A549 treated with DMSO at 1 μM for 4 hours (cell line): ENCODE measurements around the gene GID8. TPM values are rescaled to one million over a fixed set of nuclear protein-coding genes. Genes with fewer than 3 reads are reported as not detected.

Experiments used
- total RNA-seq: library from RNA; stranded (reverse); fragments of 200-300 nt; extraction: Qiagen RNA extraction; gene quantifications from 5 replicates; pipeline ENCODE4 v1.2.3, GENCODE V29; 2022; ENCODE audit warnings: low read depth

The GID8 gene
- total RNA-seq = 21.8 to 23.7 TPM (median 23.3 TPM) in 5 replicates

GRCh38 chr20:62938105-62938888 is at the start of gene GID8:
GID8 (plus strand) TSS chr20:62938147; CDS start chr20:62941503, 3,356 bp downstream.

GRCh38 chr20:62926229-62927127 is 11.5 kb upstream of the GID8 start, which contains the start of gene DIDO1:
DIDO1 (minus strand) TSS chr20:62926505.

GRCh38 chr20:62952373-62952967 is 14.5 kb downstream of the GID8 start, which contains the start of gene SLC17A9:
SLC17A9 (plus strand) TSS chr20:62952709; CDS start chr20:62952831, 122 bp downstream.

Other genes starting within 250 kb of the GID8 start
- 0.10 to 0.33 TPM (median 0.20 TPM) in 5 replicates for gene NTSR1, start 229.3 kb upstream of the GID8 start, total RNA-seq
- gene MRGBP, start 141.7 kb upstream of the GID8 start, total RNA-seq = 20.8 to 27.2 TPM (median 25.5 TPM) in 5 replicates
- 41.0 to 50.0 TPM (median 45.5 TPM) in 5 replicates for gene OGFR, start 133.3 kb upstream of the GID8 start, total RNA-seq
- gene COL9A3, start 121.1 kb upstream of the GID8 start, total RNA-seq = 0.30 to 0.65 TPM (median 0.36 TPM) in 5 replicates
- 3.8 to 5.8 TPM (median 4.6 TPM) in 5 replicates for gene TCFL5, start 76.3 kb upstream of the GID8 start, total RNA-seq
- 24.0 to 26.1 TPM (median 25.8 TPM) in 5 replicates for gene DIDO1, start 11.6 kb upstream of the GID8 start, total RNA-seq
- gene SLC17A9, start 14.6 kb downstream of the GID8 start, total RNA-seq = 0.02 to 0.19 TPM (median 0.09 TPM) in 3 of 5 replicates, not detected in the others
- not detected in 5 replicates for gene BHLHE23, start 68.8 kb downstream of the GID8 start, total RNA-seq